GM12891 (cell line): ENCODE results near the gene RNASEH2C.

ENCODE experiments used
- PAX5 ChIP-seq: IDR thresholded peaks from 2 replicates; pipeline ENCODE4 v1.6.1; 2011; ENCODE audit warnings: low read length, moderate library complexity, mild to moderate bottlenecking; ENCODE audit not compliant: insufficient read depth, severe bottlenecking
- POLR2A ChIP-seq: IDR thresholded peaks from 2 replicates; pipeline ENCODE4 v1.6.1; 2011; ENCODE audit warnings: low read depth, low read length, control low read depth
- POLR2AphosphoS5 ChIP-seq: IDR thresholded peaks from 2 replicates; pipeline ENCODE4 v1.6.1; 2011; ENCODE audit warnings: low read depth, low read length, control low read depth
- POU2F2 ChIP-seq: IDR thresholded peaks from 2 replicates; pipeline ENCODE4 v1.6.1; 2011; ENCODE audit warnings: low read depth, mild to moderate bottlenecking, control low read depth, low read length, moderate library complexity
- SPI1 ChIP-seq: IDR thresholded peaks from 2 replicates; pipeline ENCODE4 v1.6.1; 2011; ENCODE audit warnings: low read depth, low read length, control low read depth
- TAF1 ChIP-seq: IDR thresholded peaks from 2 replicates; pipeline ENCODE4 v1.6.1; 2011; ENCODE audit warnings: low read depth, low read length, control low read depth

DNA sequence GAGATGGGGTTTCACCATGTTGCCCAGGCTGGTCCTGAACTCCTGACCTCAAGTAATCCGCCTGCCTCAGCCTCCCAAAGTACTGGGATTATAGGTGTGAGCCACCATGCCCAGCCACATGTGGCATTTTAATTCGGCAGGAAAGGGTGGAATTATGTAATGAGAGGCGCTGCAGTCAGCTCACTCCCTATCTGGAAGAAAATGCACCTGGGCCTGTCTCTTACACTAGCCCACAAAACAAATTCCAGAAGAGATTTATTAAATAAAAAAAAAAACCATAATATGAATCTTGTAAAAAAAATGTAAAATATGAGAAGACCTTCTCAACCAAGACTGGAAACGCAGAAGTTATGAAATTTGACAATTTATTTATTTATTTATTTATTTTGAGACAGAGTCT lies 16.8 kb downstream of the RNASEH2C start:
- TF ChIP-seq POLR2AphosphoS5: no peak
- no peak for TF ChIP-seq POLR2A
- TF ChIP-seq TAF1: no peak
- TF ChIP-seq POU2F2: no peak
- TF ChIP-seq PAX5: no peak
- TF ChIP-seq SPI1: no peak
